NK-92 (cell line): ENCODE data around the gene TBCE.

Source experiments
- DNase-seq: peaks from one replicate; lab custom pipeline; 2025; ENCODE audit not compliant: unreplicated experiment; lab: John Stamatoyannopoulos, UW

TBCE gene

GRCh38 chr1:235409042-235409820 lies 42.0 kb downstream of the TBCE start:
- DNase-seq: no peak

- no peak for DNase-seq
Measured at GRCh38 chr1:235410467-235410866, 43.2 kb downstream of the TBCE start.

GRCh38 chr1:235411489-235412486 lies 44.6 kb downstream of the TBCE start:
- no peak for DNase-seq

GRCh38 chr1:235415008-235415904 lies 48.0 kb downstream of the TBCE start:
- no peak for DNase-seq

GRCh38 chr1:235416662-235417049 lies 49.4 kb downstream of the TBCE start:
- no peak for DNase-seq

- no peak for DNase-seq
Measured at GRCh38 chr1:235417086-235417697, 50.0 kb downstream of the TBCE start.

- no peak for DNase-seq
Measured at GRCh38 chr1:235421751-235422150, 54.5 kb downstream of the TBCE start.

- DNase-seq: no peak
Measured at GRCh38 chr1:235423214-235423652, 56.0 kb downstream of the TBCE start.

- no peak for DNase-seq
Measured at GRCh38 chr1:235424092-235424491, 56.9 kb downstream of the TBCE start.

- DNase-seq: no peak
Measured at GRCh38 chr1:235425357-235425756, 58.1 kb downstream of the TBCE start.

GRCh38 chr1:235426143-235426542 lies 58.9 kb downstream of the TBCE start:
- DNase-seq: no peak

GRCh38 chr1:235426680-235427079 lies 59.5 kb downstream of the TBCE start:
- no peak for DNase-seq

- no peak for DNase-seq
Measured at GRCh38 chr1:235427447-235427846, 60.2 kb downstream of the TBCE start.

GRCh38 chr1:235429143-235429542 lies 61.9 kb downstream of the TBCE start:
- DNase-seq: no peak

- DNase-seq: no peak
Measured at GRCh38 chr1:235430991-235431390, 63.8 kb downstream of the TBCE start.

- DNase-seq: no peak
Measured at GRCh38 chr1:235434001-235434400, 66.8 kb downstream of the TBCE start.

GRCh38 chr1:235441159-235441685 lies 74.0 kb downstream of the TBCE start:
- DNase-seq: no peak

- no peak for DNase-seq
Measured at GRCh38 chr1:235442788-235443429, 75.7 kb downstream of the TBCE start.

GRCh38 chr1:235448616-235449015 lies 81.4 kb downstream of the TBCE start:
- no peak for DNase-seq

GRCh38 chr1:235450433-235450832 lies 83.2 kb downstream of the TBCE start:
- no peak for DNase-seq
